ENCODE data around the gene ARHGAP31.

ARHGAP31 gene

GRCh38 chr3:119298565-119298941, 4.4 kb downstream of the ARHGAP31 start:
- Histone ChIP-seq H3K9ac (ENCODE audit: low read length) (no peak overlapping the region), H3F3A (ENCODE audit: insufficient read depth) (no peaks in the 10 kb centered on the region), H3K9me3 (ENCODE audit: insufficient read depth, low read length) (no peaks in the 10 kb centered on the region), H3K79me2 (ENCODE audit: insufficient read depth, low read length) (no peaks in the 10 kb centered on the region), H3K27ac (ENCODE audit: low read depth, low read length) (no peak overlapping the region), H3K4me2 (ENCODE audit: low read depth, low read length, poor library complexity, severe bottlenecking) (no peak overlapping the region), H3K4me3 (ENCODE audit: insufficient read depth, low read length, poor library complexity, severe bottlenecking) (no peak overlapping the region), H3K9me2 (replicated peaks; ENCODE audit: insufficient read depth, low read length) (no peaks in the 10 kb centered on the region), H2AFZ (ENCODE audit: low read depth, low read length, severe bottlenecking) (no peak overlapping the region), H4K20me1 (ENCODE audit: low read depth, low read length) (no peaks in the 10 kb centered on the region), H3K36me3 (ENCODE audit: low read length) (no peaks in the 10 kb centered on the region), H3K27me3 (ENCODE audit: low read length) (no peaks in the 10 kb centered on the region)
- no peak for TF ChIP-seq EZH2phosphoT487 (conservative IDR thresholded peaks at IDR 0.05; ENCODE audit: low read length)
- no peak for TF ChIP-seq CTCF (IDR thresholded peaks at IDR 0.05; ENCODE audit: insufficient read depth, low read length, poor library complexity, severe bottlenecking)

- H3K9me2 ChIP-seq (replicated peaks; ENCODE audit: insufficient read depth, low read length) = no peaks in the 10 kb centered on the region
- H3K9ac ChIP-seq (ENCODE audit: low read length) = no peak overlapping the region
- no peaks in the 10 kb centered on the region for H4K20me1 ChIP-seq (ENCODE audit: low read depth, low read length)
- H3K27ac ChIP-seq (ENCODE audit: low read depth, low read length) = no peak overlapping the region
- no peaks in the 10 kb centered on the region for H3K79me2 ChIP-seq (ENCODE audit: insufficient read depth, low read length)
- H3K27me3 ChIP-seq (ENCODE audit: low read length) = no peaks in the 10 kb centered on the region
- H3F3A ChIP-seq (ENCODE audit: insufficient read depth) = no peaks in the 10 kb centered on the region
- H3K36me3 ChIP-seq (ENCODE audit: low read length) = no peaks in the 10 kb centered on the region
- H3K4me2 ChIP-seq (ENCODE audit: low read depth, low read length, poor library complexity, severe bottlenecking) = no peak overlapping the region
- H2AFZ ChIP-seq (ENCODE audit: low read depth, low read length, severe bottlenecking) = no peak overlapping the region
- no peak overlapping the region for H3K4me3 ChIP-seq (ENCODE audit: insufficient read depth, low read length, poor library complexity, severe bottlenecking)
- H3K9me3 ChIP-seq (ENCODE audit: insufficient read depth, low read length) = no peaks in the 10 kb centered on the region
- TF ChIP-seq EZH2phosphoT487 (conservative IDR thresholded peaks at IDR 0.05; ENCODE audit: low read length) (no peak), CTCF (IDR thresholded peaks at IDR 0.05; ENCODE audit: insufficient read depth, low read length, poor library complexity, severe bottlenecking) (no peak)
Measured at GRCh38 chr3:119300991-119301391, 6.8 kb downstream of the ARHGAP31 start.

GRCh38 chr3:119301662-119302061, 7.5 kb downstream of the ARHGAP31 start:
- no peak overlapping the region for H3K27ac ChIP-seq (ENCODE audit: low read depth, low read length)
- no peaks in the 10 kb centered on the region for H3K27me3 ChIP-seq (ENCODE audit: low read length)

More at GRCh38 chr3:119301662-119302061, 7.5 kb downstream of the ARHGAP31 start:
- H3K9ac ChIP-seq (ENCODE audit: low read length) = no peak overlapping the region
- H3F3A ChIP-seq (ENCODE audit: insufficient read depth) = no peaks in the 10 kb centered on the region
- H3K9me3 ChIP-seq (ENCODE audit: insufficient read depth, low read length) = no peaks in the 10 kb centered on the region
- no peaks in the 10 kb centered on the region for H3K79me2 ChIP-seq (ENCODE audit: insufficient read depth, low read length)
- no peaks in the 10 kb centered on the region for H3K36me3 ChIP-seq (ENCODE audit: low read length)
- H3K4me2 ChIP-seq (ENCODE audit: low read depth, low read length, poor library complexity, severe bottlenecking) = no peak overlapping the region
- no peak overlapping the region for H2AFZ ChIP-seq (ENCODE audit: low read depth, low read length, severe bottlenecking)
- H4K20me1 ChIP-seq (ENCODE audit: low read depth, low read length) = no peaks in the 10 kb centered on the region
- no peak for TF ChIP-seq CTCF (IDR thresholded peaks at IDR 0.05; ENCODE audit: insufficient read depth, low read length, poor library complexity, severe bottlenecking)
- TF ChIP-seq EZH2phosphoT487 (conservative IDR thresholded peaks at IDR 0.05; ENCODE audit: low read length) = no peak
- no peaks in the 10 kb centered on the region for H3K9me2 ChIP-seq (replicated peaks; ENCODE audit: insufficient read depth, low read length)
- H3K4me3 ChIP-seq (ENCODE audit: insufficient read depth, low read length, poor library complexity, severe bottlenecking) = no peak overlapping the region

Data from SU-DHL-6 (cell line).